ENCODE data around the gene SPG11. TPM values are rescaled to one million over a fixed set of nuclear protein-coding genes. Genes with fewer than 3 reads are reported as not detected.
"Not testable (repeated sequence)": the region's sequence is repeated elsewhere in the genome, so short reads cannot be mapped to it uniquely, and the experiment has no call there.

Gene SPG11
- polyA plus RNA-seq, 3 donors, result 65.0 to 89.3 (median 77.2) TPM

DNA sequence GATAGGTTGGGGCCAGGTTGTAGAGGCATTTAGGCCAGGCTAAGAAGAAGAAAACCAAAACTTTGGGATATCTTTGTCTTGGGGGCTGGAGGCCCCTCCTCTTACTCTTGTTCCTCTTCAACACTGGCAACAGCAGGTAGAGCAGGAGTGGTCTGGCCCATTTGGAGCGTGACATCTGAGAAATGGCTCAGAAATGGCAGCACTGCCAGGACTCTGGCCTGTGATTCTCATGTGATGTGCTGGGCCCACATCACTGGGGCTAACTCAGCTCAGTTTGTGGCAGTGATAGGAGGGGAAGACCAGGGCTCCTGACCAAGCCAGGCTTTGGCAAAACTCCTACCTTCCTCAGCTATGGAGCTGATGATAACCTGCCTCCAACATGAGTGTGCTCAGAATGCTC is 29.2 kb upstream of the SPG11 start:
- no peak for DNase-seq (ENCODE audit: extremely low read depth in 1 of 11, low read depth in 9 of 11, low spot score in 4 of 11)

GRCh38 chr15:44690245-44690644 is 26.8 kb upstream of the SPG11 start:
- DNase-seq (ENCODE audit: extremely low read depth in 1 of 11, low read depth in 9 of 11, low spot score in 4 of 11), result not testable (repeated sequence)

- not testable (repeated sequence) for DNase-seq (ENCODE audit: extremely low read depth in 1 of 11, low read depth in 9 of 11, low spot score in 4 of 11)
Observed at GRCh38 chr15:44689318-44689717, 25.9 kb upstream of the SPG11 start.

- DNase-seq (ENCODE audit: extremely low read depth in 1 of 11, low read depth in 9 of 11, low spot score in 4 of 11), result peak in 1 of 11 donors; percentile 13
Observed at GRCh38 chr15:44682809-44683682, 19.6 kb upstream of the SPG11 start.

- no peak for DNase-seq (ENCODE audit: extremely low read depth in 1 of 11, low read depth in 9 of 11, low spot score in 4 of 11)
Observed at GRCh38 chr15:44682211-44682610, 18.7 kb upstream of the SPG11 start.

DNA sequence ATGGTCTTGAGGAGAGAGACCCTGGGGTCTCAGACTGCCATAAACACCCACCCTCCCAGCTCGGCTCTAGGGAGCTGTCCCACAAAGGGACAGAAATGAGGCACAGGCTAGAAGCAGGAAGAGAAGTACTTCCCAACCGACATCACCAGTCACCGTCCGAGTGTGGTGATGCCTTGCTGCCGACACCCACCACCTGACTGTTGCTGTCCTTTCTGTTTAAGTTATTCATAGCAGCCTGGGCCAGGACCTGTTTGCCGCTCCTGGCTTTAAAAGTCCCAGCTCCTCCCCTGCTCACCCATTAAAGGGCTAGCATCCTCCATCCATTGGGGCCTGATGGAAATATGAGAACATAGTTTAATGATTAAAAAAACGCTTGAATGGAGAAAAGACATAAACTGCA is 13.2 kb upstream of the SPG11 start:
- no peak for DNase-seq (ENCODE audit: extremely low read depth in 1 of 11, low read depth in 9 of 11, low spot score in 4 of 11)

DNA sequence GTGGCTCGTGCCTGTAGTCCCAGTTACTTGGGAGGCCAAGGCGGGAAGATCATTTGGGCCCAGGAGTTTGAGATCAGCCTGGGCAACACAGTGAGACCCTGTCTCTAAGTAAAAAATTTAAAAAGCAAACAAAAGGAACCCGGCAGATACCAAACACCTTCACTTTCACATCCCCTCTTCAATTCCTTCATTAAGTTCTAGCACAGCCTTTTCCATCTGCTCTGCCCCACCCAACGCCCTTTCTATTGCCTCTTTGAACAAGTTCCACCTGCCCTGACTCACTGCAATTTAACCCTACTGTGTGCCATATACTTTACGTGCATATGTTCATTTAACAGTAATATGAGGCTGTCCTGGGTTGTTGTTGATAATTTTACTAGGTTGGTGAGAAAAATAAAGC is 12.4 kb upstream of the SPG11 start:
- no peak for DNase-seq (ENCODE audit: extremely low read depth in 1 of 11, low read depth in 9 of 11, low spot score in 4 of 11)

GRCh38 chr15:44673639-44674038 is 10.2 kb upstream of the SPG11 start:
- no peak for DNase-seq (ENCODE audit: extremely low read depth in 1 of 11, low read depth in 9 of 11, low spot score in 4 of 11)

DNA sequence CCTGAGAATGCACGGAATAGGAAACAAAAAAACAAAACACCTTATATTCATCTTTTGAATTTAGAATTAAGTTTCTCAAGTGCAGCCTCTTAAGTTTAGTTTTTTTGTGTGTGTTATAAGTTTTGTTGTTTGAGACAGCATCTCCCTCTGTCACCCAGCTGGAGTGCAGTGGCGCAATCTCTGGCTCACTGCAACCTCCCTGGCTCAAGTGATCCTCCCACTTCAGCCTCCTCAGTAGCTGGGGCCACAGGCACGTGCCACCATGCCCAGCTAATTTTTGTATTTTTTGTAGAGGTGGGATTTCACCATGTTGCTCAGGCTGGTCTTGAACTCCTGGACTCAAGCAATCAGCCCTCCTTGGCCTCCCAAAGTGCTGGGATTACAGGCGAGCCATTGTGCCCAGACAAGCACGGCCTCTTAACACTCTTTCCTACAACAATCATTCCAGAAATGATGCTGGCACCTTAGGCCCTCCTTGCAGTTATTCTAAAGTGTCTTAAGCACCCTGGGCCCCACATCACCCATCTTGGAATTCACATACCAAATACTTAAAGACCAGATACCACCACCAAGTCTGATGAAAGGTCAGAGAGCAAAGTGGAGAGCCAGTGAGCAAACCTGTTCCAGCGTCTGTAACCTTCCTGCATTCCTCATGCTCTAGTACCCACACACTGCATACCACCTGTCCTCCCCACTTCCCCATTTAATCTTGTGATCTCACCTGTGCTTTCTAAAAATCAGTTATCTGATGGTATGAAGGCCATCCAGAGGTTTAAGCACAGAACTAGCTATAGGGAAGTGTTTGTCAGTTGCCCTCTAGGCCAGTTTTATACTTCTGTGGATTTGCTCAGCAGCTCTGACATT is 6.9 kb upstream of the SPG11 start:
- no peak for DNase-seq (ENCODE audit: extremely low read depth in 1 of 11, low read depth in 9 of 11, low spot score in 4 of 11)

DNA sequence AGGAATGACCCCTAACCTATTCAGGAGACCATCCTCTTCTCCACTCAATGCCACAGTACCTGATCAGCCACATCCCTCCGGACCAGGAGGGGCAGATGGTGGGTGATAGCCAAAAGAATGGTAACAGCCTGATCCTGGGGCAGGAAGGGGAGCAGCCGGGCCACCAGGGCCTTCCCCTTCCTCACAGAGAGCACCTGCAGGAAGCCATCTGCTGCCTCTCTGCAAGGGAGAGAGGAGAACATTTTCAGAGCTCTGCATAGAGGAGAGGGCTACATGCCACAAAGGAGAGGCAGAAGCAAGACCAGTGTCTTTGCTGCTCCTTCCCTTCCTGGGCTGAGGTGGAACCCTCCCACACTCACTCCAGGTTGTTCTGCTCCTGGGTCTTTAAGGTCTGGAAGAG is 5.5 kb upstream of the SPG11 start:
- DNase-seq (ENCODE audit: extremely low read depth in 1 of 11, low read depth in 9 of 11, low spot score in 4 of 11), result no peak

- no peak for DNase-seq (ENCODE audit: extremely low read depth in 1 of 11, low read depth in 9 of 11, low spot score in 4 of 11)
Observed at GRCh38 chr15:44667039-44667360, 3.5 kb upstream of the SPG11 start.

- no peak for DNase-seq (ENCODE audit: extremely low read depth in 1 of 11, low read depth in 9 of 11, low spot score in 4 of 11)
Observed at GRCh38 chr15:44666210-44667038, 3.0 kb upstream of the SPG11 start.

- peak in 10 of 11 donors; percentile 7 to 55 (median 48) for DNase-seq (ENCODE audit: extremely low read depth in 1 of 11, low read depth in 9 of 11, low spot score in 4 of 11)
Observed at GRCh38 chr15:44662478-44663409, 718 bp downstream of the SPG11 start.

DNA sequence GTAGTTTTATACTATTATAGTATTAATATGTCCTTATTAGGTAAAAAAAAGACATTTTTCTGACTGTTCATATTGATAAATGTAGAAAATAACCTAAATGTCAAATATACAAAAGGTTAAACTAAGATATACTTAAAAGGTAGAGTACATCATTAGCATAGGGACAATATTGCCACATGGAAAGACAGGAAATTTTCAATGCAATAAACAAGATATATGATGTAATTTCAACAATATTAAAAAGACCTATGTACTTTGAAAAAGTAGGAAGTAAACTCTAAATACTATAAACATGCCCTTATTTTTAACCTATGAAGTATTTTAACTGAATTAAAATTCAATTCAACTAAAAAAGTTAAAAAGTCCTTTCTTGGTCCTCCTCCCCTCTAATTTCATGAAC is 1.9 kb downstream of the SPG11 start:
- no peak for DNase-seq (ENCODE audit: extremely low read depth in 1 of 11, low read depth in 9 of 11, low spot score in 4 of 11)

DNA sequence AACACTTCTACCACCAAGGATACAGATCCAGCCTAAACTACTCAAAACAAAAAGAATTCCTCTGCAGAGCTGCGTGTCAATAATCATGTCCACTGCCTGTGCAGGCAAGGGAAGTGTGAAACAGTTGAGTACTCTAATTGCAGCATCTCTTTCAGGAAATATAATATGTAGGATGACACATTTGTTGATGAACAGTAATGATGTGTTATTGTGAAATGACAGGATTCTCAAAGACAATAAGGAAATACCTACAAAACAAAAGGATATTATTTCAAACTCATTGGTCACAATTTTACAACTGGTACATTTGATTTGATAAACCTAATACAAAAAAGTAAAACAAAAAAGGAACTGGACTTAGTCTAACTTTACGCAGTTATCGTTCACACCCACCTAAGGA is 4.4 kb downstream of the SPG11 start:
- DNase-seq (ENCODE audit: extremely low read depth in 1 of 11, low read depth in 9 of 11, low spot score in 4 of 11), result no peak

- no peak for DNase-seq (ENCODE audit: extremely low read depth in 1 of 11, low read depth in 9 of 11, low spot score in 4 of 11)
Observed at GRCh38 chr15:44657378-44657777, 6.1 kb downstream of the SPG11 start.

DNA sequence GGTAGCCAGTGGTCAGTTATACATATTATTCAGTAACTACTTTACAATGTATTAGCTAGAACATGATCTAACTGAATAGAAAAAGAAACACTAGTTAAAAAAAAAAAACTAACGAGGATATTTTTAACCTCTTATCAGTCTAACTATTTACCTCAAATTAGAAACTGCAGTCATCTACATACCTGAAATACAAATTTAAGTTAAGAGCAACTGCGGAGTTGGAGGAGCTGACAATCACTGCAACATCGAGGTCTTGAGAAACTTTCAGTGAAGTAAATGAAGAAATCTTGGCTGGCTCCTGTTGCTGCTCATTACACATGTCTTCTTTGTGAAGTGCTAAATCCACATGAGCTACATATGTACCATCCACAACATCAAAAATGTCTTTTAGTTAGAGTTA is 6.5 kb downstream of the SPG11 start:
- no peak for DNase-seq (ENCODE audit: extremely low read depth in 1 of 11, low read depth in 9 of 11, low spot score in 4 of 11)

DNA sequence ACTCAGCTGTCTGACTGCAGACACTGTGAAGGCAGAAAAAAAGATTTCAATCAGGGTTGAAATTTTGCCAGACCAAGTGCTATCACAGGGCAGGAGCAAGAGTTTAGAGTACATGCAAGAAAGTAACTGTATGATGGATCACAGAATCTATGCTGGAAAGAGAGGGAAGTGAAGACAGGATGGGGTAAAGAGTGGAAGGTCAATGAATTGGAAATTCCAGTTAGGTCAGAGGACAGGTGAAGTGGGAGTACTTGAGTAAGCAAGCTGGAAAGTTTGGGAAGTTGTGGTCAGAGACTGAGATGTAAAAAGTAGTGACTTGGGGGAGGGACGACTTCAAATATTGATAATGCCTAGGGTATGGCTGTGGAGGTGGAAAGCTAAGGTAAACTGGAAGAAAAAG is 7.2 kb downstream of the SPG11 start:
- no peak for DNase-seq (ENCODE audit: extremely low read depth in 1 of 11, low read depth in 9 of 11, low spot score in 4 of 11)

Data from renal cortex interstitium (tissue), 11 donors.